HG03039 (cell line): ENCODE data around the gene FRMPD2.
"Not testable (repeated sequence)": the region's sequence is repeated elsewhere in the genome, so short reads cannot be mapped to it uniquely, and the experiment has no call there.

Source experiments
- ATAC-seq: cut with Tn5 transposase; IDR thresholded peaks from one replicate; pipeline ENCODE4 v1.9.1; 2021; ENCODE audit warnings: mild to moderate bottlenecking, moderate library complexity; ENCODE audit not compliant: unreplicated experiment

The FRMPD2 gene

DNA sequence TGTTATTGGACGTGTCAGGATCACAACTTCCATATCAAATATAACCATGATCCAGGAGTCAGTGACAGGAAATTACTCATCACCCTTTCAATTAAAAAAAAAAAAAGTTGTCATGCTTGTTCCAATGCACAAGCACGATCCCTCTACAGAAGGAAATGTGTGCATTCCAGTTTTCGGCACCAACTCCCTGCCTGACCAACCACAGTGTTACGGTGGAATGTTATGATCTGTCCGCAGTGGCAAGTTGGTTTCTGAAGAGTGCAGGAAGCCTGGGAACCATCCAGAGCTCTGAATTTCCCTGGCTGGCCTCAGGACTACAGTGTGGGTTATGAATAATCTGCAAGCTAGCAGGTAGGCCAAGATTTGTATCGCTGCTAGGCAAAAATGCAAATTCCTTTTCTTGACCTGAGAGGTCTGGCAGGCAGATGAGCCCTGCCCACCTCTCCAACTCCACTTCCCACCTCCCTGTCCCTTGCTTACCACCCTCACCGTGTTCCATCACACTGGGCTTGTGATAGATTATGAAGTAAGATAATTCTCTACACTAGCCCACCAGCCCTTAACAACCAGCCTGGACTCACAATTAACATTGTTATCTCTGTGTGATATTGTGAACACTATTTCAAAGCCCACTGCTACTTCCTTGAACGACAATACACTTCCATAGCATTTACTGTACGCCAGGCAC is 20.4 kb downstream of the FRMPD2 start:
- no peak for ATAC-seq

DNA sequence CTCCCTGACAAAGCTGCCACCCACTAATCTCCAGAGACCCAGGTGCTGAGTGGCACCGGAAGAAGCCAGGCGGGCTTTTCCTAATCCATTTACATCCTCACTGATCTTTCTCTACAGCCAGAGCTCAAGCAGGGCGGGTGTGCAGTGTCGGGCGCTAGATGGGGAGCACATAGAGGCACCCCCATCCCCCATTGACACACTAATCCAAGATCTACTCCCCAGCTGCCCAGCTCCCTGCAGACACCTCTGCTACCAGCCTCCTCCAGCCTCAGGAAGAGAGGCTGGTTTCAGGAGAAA is 22.2 kb downstream of the FRMPD2 start:
- no peak for ATAC-seq

DNA sequence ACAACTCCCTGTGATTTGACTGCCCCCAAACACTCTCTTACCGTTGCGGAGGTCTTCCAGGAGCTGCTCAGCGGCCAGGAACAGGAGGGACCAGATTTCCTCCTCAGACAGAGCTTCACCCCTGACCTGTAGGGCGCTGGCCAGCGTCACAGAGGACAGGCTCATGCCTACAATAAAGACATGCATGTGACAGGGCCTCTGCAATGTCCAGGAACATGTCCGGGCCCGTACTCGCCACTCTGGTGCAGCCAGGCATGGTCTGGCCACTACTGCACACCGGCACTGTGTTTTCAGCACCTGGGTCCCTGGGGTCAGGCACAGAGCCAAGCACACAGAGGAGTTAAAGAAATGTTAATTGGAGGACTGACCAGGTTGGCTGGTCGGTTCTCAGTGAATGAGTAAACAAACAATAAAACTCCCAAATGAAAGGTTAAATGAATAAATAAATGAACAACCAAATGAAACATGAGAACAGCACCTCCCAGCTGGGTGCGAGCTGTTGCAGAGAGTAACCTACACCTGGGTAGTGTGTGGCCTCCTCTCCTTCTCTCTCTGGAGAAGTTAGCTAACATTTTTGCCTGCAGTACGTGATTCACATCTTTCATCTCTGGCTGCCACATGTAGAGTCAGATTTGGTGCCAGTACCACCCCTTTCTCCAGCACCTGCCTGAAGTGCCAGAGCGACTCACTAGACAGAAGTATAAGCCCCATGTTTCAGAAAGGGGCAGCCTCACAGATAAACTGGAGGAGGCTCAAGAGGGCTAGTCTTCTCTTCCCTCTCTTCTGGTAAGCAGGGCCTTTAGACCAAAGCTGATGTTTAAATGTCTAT is 22.8 kb downstream of the FRMPD2 start:
- no peak for ATAC-seq

DNA sequence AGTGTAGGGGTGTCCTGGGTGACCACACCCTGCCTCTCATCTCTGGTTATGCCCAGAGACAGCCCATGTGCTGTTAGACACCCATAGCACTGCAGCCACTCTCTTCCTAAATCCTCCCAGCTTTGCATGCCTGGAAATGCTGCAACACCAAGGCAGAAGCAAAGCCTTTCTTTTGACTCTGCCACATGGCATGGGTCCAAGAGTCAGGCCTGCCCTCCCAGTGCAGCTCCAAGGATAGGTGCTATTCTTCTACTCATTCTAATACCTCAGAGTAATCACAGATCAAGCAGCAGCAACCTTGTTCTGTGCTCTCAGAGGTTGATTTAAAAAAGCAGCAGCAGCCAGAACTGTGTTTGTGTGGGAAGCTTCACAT is 23.4 kb downstream of the FRMPD2 start:
- ATAC-seq = no peak

DNA sequence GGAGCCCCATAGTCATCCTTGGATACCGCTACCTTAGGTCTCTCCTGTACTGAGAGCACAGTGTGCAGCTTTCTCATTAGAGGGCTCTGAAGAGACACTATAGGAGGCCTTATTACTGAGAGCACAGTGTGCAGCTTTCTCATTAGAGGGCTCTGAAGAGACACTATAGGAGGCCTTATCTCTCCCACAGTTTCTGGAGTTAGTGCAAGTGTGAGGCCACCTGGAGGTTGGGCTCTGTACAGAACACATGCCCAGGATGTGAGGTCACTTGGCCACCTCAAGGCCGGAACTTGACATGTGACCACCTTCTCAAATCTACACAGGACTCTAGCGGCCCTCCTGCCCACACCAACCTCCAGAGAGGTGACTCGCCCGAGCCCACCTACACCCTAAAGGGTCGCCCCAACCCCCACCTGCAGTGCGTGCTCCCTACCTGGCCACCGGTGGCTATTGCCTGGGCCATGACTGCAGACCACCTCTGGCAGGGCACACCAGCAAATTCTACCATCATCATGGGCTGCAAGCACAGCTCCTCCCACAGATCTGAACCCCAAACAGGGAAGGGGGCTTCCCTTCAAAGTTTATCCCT is 24.6 kb downstream of the FRMPD2 start:
- no peak for ATAC-seq

DNA sequence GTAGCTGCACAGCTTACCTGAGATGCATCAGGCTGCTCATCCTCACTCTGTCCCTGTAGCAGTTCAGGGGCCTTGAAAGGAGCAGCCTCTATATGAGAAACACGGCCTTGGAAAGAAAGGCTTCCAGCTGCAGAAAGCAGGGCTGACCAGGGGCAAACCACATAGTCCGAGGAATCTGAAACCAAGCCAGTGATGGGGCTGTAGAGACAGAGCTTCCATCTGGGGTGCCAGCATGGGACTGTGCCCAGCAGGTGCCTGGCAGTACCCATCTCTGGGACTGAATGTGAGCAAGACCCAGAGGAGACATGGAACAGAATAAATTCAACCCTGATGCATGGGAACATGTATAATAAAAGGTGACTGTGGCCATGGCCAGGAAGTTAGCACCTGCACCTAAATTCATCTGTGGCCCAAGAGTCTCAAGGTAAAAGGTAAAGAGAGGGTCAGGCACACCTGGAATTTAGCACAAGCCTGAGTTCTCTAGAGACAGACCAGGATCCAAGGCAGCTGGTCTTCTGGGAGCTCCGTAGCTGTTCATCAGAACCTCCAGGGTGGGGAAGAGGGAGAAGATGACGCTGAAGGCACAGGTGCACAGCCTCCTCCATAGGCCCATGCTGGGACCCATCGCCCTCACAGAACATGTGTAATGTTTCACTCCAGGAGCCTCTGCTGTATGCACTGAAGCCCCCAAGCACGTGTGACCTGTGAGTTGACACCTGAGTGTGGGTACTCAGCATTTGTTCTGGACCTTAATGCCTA is 25.3 kb downstream of the FRMPD2 start:
- ATAC-seq = no peak

DNA sequence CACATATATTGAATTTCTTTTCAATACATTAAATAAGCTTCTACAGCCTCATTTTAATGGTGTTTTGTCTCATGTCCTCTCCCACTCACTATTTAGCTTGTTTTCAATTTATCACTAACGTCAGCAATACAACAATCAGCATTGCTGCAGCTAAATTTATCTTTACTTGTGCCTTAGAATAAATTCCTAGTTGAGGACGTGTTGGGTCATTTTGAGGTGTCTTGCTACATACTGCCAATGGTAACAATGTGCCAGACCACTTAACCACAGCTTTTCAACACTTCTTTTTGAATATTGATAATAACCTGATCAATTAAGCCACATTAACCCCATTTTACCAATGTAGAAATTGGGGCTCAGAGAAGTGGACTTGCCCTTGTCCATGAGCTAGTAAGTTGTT is 26.0 kb downstream of the FRMPD2 start:
- no peak for ATAC-seq

DNA sequence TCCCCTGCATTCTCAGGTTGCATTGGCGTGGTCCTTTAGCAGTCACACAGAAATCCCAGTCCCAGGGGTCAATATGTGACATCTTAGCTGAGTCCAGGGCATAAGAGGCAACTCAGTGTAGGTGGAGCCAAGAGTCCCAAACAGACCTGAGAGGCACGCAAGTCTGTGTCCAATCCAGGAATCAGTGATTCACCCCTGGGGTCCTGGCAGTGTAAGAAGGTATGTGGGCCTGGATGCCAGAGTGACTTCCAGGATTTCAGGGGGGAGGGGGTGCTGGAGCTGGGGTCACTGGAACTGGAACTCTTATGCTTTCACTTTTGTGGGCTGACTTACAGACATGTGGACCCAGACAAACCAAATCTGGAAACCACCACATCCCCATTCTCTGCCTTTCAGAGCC is 26.8 kb downstream of the FRMPD2 start:
- ATAC-seq = no peak

DNA sequence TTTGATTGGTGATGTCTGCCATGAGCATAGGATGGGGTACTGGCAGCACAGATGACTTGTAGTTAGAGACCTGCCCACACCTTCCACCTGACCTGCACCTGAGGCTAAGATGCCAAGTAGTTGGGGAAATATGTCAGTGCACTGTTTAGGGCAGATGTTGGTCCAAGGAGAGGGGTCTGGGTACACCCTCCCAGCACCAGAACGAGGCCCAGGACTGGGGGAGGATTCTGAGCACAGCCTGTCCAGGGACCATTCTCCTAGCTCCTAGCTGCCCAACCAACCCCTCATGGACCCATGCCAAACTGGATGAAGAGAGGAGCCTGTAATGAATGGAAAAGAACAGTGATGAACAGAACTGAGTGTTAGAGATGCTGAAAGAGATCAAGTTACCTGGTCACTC is 28.0 kb downstream of the FRMPD2 start:
- no peak for ATAC-seq

DNA sequence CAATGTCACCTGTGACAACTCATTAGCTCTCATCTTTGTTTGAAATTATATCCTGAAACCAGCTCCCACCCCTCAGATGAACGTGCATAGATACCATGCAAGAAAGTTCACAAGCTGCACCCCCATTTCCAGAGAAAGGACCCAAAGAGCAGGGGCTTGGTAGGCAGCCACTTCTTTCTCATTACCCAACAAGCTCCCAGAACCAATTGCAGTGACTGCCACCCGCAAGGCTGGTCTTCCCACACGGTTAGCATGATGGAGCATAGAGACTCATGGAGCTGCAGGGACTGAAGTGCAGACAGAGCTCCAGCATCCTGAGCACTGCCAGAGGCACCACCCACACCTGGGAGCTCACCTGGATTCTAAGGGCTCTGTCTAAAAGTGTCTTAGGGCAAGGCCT is 28.5 kb downstream of the FRMPD2 start:
- ATAC-seq = no peak

DNA sequence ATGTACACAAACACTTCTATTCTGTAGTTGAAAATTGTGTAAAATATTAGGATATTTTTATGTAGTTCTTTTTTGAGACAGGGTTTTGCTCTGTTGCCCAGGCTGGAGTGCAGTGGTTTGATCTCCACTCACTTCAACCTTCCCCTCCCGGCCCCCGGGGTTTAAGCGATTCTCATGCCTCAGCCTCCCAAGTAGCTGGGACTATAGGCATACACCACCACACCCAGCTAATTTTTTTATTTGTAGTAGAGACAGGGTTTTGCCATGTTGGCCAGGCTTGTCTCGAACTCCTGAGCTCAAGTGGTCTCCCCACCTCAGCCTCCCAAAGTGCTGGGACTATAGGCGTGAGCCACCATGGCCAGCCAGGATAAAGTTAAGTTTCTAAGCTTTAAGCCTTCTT is 30.6 kb downstream of the FRMPD2 start:
- not testable (repeated sequence) for ATAC-seq

DNA sequence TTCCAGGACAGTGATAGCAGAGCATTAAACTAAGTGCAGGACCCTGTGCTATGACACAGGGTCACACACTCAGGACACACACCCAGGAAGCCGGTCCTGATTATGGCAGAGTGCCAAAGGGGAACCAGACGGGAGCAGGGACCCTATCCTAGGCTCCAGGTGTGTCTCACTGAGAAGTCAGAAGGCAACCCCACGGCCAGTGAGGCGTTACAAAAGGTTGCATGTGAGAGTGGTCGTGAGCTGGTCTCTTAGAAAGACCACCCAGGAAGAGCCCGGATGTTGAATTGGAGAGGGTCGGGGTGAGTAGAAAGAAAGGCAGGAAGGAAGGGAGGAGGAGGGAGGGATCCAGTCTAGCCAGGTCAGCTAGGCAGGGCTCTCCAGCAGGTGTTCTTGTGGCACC is 31.0 kb downstream of the FRMPD2 start:
- ATAC-seq = no peak

DNA sequence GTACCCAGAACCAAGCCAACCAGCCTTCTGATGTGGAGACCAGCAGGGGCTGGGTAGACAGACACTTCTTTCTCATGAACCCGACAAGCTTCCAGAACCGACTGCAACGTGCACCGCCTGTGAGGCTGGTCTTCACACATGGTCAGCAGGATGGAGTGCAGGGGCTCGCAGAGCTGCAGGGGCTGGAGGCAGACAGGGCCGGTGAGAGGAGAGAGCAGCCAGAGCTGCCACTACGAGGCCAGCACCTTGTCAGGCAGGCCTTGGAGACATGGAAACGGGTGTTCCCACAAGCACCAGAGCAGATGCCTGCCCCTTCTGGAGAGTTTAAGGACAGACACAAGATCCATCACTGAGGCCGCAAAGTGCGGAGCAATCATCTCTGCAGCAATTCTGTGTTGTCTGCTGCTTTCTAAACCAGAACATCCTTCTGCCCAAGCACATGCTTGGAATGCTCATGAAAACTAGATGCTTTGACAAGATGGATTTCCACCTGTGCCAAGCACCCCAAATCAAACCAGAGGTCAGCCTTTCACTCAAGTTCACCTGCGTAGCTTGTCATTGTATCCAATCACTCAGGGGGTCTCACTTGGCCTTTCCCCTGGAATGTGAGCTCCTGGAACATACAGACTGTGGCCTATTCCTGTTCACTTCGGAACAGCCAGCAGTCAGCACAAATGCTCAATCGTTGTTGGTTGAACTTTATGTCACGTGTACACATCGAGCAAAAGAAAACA is 32.2 kb downstream of the FRMPD2 start:
- ATAC-seq = no peak

DNA sequence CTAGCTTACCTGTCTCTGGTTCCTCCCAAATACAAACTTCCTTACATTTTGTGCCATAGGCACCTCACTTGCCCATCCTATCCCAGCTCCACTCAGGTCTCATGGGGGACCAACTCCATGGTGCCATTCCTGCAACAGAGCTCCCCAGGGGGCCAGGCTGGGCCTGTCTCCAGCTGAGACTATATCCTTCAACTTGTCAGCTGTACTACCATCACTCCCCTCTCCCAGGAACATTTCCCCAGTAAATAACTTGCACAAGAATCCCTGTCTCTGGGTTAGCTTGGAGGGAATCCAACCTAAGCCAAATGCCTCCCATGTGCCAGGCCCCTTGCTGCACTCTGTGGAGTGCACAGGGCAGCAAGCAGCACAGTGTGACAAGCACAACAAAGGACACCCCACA is 33.2 kb downstream of the FRMPD2 start:
- no peak for ATAC-seq

DNA sequence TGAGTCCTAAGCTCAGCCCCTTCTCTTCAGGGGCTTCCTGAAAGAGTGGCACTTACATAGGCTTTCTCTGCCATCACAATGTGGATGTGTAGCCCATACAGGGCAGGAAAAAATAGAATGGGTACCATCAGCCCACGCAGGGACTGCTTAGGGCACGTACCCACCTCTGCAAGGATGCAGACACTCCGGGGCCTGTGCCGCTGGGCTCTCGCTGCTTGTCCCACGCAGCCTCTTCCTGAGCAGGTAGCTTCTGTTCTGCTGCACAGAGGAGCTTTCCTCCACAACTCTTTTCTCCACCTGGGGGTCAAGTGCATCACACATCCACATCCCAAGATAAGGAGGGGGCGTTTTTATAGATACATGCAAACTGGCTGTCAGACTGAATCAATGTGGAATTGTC is 34.3 kb downstream of the FRMPD2 start:
- no peak for ATAC-seq

DNA sequence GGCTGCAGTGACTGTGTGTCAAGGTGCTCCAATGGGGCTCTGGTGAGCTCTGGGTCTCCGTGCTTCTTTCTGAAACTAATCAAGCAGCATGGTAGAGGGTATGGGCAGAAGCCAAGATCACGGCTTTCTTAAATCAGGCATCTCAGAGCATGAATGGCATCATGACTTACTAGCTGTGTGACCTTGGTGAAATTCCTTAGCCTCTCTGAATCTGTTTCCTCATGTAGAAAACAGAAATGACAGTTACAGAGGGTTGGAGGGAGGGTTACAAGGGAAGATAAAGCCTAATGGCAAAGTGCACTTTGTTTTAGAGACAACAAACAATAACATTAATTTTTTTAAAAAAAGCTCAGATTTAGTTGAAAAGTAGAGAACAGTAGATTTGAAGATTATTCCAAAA is 34.9 kb downstream of the FRMPD2 start:
- no peak for ATAC-seq

DNA sequence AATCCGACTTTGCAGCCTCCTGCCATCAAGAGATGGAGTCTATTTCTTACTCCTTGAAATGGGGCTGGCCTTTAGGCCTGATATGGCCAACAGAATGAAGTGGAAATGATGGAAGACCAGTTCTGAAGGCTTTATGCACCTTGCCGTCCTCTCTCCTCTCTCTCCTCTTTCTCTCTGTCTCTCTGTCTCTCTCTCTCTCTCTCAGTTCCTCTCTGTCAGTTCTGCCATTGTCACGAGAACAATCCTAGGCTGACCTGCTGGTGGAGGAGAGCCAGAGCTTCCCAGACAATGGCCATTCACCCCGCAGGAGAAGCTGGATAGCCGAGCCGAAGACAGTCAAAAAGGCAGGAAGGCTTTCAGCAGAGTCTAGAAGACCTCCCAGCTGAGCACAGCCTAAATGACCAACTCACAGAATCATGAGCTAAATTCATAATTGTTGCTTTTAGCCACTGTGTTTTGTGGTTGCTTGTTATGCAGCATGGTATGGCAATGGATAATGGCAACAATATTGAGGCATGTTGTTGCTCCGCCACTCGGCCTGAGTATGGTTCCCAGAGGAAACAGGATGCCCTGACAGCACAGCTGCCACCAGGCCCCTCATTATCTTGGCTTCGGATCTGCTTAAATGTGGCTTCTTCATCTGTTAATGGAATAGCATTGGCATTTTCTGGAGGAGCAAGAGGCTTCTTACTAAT is 35.5 kb downstream of the FRMPD2 start:
- no peak for ATAC-seq

DNA sequence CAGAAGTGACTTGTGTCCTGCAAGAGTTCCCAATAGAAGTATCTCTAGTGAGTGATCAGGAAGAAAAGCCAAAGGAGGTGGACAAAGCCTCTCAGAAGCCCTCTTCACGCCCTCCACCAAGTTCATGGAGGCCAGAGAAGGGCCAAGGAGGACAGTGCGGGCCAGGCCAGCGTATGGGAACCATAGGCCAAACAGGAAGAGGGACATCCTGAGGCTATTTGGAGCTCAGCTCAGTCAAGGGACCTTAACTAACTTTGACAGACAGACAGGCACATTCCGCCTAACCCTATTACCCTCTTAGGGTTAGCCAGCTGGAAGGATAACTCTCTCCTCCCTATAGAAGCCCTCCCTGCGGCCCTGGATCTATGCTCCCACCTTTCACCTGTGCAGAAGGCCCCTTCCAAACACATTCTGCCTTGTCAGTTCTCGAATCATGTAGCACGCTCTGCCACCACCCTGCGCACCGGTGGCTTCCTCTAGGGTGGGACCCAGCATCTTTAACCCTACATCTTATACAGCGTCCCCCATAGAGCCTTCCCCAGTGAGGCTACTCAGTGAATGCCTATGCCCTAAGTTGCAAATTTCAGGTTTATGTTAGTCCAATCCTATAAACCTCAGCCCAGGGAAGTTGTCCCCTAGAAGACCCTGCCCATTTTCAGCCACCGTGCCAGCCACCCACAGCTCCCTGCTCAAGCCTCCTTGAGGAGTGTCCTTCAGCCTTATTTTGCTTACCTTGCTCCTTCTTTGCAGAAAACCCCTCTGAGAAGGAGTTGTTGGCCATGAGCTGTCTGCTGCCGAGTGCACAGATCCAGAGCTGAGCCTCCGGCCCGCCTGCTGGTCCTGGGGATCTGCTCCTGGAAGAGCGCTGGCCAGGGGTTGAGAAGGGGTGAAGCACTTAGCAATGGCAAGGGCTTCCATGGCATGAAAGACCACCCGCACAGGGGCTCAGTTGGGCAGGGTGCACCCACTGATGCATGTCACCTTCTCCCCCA is 36.9 kb downstream of the FRMPD2 start:
- no peak for ATAC-seq

DNA sequence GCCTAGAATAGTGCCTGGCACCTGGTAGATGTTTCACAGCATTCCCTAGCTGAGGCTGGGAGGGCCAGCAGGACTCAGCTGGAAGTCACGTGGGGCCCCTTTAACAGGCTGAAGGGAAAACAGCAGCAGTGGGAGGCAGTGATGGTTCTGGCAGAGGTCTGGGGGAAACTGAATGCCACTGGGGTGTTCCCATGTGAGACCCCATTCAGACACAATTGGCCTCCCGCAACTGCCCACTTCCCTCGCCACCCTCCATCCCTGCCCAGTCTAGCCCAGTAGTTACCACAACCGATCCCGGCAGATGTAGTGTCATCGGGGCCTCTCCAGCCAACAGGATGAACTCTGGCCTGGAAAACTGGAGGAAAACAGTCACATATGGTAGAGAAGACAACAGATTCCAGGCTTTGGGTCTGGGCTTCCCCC is 38.3 kb downstream of the FRMPD2 start:
- no peak for ATAC-seq
